GM19372 (cell line): ENCODE data around the gene NTRK3.

Source experiments
- ATAC-seq: cut with Tn5 transposase; IDR thresholded peaks from one replicate; pipeline ENCODE4 v1.9.1; 2021; ENCODE audit warnings: mild to moderate bottlenecking, low read depth, moderate library complexity; ENCODE audit not compliant: unreplicated experiment

Gene NTRK3

GRCh38 chr15:87955284-87955909 lies 301.1 kb downstream of the NTRK3 start:
- no peak for ATAC-seq

- no peak for ATAC-seq
Measured at GRCh38 chr15:87954793-87955192, 301.7 kb downstream of the NTRK3 start.

DNA sequence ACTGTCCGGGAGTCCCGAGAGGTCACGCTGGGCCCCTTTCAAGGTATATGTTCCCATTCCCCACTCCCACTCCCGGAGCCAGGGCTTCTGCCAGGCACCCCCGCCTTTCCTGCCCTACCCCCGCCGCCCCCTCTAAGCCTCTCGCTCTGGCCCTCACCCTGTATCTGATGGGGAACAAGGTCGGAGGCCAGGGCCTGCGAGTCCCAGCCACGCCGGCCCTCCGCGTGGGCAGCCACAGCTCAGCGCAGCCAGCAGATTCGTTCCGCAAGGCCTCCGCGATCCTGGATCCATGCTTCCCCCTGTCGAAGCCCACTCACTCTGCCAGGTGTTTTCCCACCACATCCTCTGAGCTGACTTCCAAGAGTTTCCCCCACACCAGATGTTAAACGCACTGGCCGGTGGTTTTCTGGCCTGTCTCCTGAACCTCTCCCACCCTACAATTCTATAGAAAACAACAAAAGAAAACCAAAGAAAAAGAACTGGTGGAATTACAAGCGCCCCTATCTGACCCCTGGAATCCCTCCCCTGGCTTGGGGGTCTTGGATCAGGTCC lies 303.7 kb downstream of the NTRK3 start:
- no peak for ATAC-seq

- no peak for ATAC-seq
Measured at GRCh38 chr15:87949575-87950223, 306.8 kb downstream of the NTRK3 start.

- no peak for ATAC-seq
Measured at GRCh38 chr15:87949151-87949574, 307.4 kb downstream of the NTRK3 start.

- ATAC-seq: no peak
Measured at GRCh38 chr15:87947560-87947959, 309.0 kb downstream of the NTRK3 start.

DNA sequence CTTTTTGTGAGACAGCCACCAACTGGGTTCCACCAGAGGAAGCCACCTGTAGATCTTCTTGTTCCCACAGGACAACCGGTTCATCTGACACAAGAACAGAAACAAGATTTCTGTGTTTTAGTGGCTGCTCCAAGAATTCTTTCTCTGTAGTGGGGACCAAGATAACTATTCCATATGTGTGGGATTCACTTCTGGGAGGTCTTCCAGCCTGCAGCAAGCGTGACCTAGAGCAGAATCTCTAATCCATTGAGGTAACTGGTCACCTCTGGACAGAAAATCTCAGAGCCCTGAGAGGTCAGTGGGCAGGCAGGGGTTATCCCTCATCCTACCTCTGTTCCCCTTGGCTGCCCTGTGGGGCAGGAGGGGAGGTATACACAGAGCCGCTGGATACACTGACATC lies 311.3 kb downstream of the NTRK3 start:
- no peak for ATAC-seq

GRCh38 chr15:87944691-87945090 lies 311.8 kb downstream of the NTRK3 start:
- ATAC-seq: no peak

DNA sequence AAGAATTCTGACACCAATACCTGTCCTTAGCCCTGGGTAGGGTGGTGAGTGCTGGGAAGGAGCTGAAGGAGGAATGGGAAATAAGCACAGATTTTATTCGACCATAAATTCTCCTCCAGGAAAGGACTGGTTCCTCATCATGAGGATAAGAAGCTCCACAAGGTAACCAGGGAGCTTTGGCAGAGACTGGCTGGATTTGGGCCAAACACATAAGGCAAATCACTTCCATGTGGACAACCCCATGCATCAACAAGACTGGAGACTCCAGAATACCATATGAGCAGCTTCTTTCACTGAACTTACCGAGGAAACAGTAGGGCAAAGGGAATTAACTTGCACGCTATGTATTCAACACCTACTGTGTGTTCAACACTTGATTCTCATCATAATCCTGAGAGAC lies 312.5 kb downstream of the NTRK3 start:
- no peak for ATAC-seq

DNA sequence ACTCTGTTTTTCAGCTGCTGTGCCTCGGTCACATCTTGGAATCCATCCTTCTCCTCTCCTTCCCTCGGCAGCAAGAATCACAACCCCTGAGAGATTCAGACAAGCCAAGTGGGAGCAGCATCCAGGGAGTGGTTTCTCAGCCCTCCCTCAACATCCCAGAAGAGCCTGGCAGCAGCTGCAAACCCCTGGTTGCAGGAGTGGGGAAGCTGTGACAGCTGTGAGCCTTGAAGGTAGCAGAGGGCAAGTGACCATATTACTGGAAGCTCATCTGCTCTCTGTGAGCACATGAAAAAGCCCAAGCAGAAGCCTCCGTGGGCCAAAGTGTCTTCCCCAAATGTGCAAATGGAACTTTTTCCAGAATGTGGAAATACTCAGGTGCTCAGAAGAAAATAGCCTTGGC lies 312.9 kb downstream of the NTRK3 start:
- no peak for ATAC-seq

DNA sequence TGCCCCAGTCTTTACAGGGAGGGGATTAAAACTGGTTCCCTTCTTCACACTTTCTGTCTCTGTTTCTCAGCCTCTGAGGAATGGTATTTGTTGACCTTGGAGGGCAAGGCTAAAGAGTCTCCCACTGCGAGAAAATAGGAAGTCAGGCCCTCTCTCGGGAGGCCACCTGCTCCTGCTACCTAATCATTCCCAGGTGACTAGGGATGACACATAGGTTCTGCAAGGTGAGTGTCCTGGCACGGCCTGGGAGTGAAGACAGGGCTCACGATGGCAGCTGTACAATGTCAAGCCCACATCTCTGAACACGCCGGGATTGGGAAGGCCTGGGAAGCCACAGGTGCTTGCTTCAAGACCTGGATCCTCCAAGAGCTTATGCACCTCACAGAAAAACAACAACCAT lies 314.2 kb downstream of the NTRK3 start:
- ATAC-seq: no peak

GRCh38 chr15:87941606-87942005 lies 314.9 kb downstream of the NTRK3 start:
- no peak for ATAC-seq

GRCh38 chr15:87940768-87941167 lies 315.8 kb downstream of the NTRK3 start:
- no peak for ATAC-seq

DNA sequence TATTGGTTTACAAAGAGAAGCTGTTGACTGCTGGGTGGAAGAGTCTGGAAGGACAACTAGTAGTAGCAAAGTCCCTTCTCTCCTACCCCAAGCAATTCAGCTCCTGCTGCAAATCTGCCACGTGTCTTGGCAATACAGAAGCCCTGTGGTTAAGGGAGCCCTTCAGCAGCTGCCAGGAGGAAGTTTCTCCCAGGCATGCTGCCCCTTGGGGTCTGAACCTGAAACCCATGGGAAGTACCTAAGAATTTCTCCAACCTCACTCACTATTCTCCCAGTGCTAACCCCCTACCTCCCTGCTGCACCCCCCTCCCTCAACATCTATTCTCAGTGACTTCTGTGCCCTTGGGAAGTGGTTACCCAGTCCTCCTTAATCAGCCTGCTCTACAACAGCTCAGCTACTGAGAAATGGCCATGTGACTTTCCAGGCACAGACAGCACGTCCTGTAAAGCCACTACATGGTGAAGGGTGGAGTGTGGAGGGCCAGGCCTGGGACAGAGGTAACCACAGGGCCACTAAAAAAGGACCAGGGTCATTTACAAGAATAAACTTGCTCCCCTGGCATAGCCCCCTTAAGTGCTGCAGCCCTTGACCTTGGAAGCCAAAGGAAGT lies 316.6 kb downstream of the NTRK3 start:
- ATAC-seq: no peak

DNA sequence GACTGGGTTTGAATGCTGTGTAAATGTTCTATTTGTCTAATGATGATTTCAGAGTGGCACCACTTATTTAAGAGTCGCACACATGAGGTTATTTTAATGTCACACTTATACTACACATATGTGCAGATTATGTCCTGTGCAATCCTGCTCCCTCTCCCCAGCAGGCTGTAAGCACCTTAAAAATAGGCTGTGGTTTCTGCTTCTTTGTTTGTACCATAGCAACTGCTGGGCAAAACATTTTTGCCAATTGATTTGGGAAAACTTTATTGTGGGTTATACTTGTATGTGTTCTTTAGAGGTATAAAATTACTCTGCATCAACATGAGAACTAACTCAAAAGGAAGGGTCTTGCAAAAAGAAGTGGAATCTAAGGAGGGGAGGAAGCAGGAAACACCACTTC lies 318.5 kb downstream of the NTRK3 start:
- no peak for ATAC-seq

DNA sequence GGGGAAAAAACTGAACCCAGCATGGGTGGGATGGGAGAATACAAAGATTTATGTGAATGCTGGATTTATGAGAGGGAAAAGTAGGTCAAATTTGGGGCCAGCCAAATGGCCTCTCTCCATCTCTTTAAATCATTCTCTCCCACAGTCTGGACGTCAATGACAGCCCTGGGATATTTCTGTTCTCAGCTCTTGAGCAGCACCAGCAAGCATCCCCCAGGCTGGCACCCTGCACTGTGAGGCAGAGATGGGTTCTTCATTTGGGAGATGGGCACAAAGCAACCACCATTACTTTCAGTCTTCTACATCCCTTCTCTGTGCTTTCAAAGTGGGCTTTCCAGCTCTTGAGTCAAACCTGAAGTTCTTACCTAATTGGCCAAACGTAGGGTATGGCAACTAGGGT lies 321.0 kb downstream of the NTRK3 start:
- ATAC-seq: no peak

GRCh38 chr15:87931584-87931983 lies 325.0 kb downstream of the NTRK3 start:
- ATAC-seq: no peak

DNA sequence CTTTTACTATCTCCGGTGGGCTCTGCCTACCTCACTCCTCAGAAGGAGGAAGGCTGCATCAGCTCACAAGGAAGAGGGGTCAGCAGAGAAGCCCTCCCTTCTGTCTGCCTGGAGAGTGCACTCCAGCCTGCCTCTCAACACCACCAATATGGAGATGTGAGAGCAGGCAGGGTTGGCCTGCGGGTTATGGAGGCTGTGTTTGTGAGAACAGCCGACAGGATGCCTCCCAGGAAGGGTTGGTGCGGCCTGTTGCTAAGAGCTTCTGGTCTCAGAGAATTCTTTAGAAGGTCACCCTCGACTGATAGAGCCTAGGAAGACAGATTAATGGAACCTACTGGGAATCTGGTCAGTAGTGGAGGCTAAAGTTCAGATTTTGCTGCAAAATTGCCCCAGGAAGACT lies 326.1 kb downstream of the NTRK3 start:
- no peak for ATAC-seq

DNA sequence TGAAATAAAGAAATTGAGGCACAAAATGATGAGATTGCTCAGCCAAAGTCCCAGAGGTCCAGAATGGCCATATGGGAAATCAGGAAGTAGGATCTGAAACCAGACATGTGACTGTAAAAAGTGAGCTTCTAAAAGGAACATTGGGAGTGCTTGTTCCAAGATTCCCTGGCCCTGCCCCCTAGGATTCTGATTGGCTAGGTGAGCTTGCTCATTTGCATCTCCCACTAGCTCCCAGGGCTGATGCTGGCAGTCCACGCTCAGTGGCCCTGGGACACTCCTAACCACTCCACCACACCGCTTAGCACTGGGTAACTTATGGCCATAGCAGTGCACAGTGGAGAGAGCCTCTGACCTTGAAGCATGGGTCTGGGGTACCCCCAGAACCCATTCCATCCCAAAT lies 326.7 kb downstream of the NTRK3 start:
- ATAC-seq: no peak

- ATAC-seq: no peak
Measured at GRCh38 chr15:87924433-87924832, 332.1 kb downstream of the NTRK3 start.

- ATAC-seq: no peak
Measured at GRCh38 chr15:87919064-87919463, 337.5 kb downstream of the NTRK3 start.

DNA sequence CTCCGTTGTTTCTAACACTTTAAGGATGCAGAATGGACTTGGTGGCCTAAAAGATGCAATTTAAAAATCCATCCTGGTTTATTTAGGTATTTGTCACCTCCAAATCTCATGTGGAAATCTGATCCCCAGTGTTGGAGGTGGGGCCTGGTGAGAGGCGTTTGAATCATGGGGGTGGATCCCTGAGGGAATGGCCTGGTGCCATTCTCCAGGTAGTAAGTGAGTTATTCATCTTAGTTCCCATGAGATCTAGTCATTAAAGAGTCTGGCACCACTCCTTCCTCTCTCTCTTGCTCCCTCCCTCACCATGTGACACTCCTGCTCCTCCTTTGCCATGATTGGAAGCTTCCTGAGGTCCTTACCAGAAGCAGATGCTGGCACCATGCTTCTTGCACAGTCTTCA lies 339.1 kb downstream of the NTRK3 start:
- ATAC-seq: no peak
